ENCODE results near the gene USP2. TPM values are rescaled to one million over a fixed set of nuclear protein-coding genes. Genes with fewer than 3 reads are reported as not detected.

Gene USP2
- total and polyA plus RNA-seq, 2 of the 8 experiments (the other 6 are each of a cell fraction or from before 2014, with no cell fraction given): 2.2 to 6.9 TPM

DNA sequence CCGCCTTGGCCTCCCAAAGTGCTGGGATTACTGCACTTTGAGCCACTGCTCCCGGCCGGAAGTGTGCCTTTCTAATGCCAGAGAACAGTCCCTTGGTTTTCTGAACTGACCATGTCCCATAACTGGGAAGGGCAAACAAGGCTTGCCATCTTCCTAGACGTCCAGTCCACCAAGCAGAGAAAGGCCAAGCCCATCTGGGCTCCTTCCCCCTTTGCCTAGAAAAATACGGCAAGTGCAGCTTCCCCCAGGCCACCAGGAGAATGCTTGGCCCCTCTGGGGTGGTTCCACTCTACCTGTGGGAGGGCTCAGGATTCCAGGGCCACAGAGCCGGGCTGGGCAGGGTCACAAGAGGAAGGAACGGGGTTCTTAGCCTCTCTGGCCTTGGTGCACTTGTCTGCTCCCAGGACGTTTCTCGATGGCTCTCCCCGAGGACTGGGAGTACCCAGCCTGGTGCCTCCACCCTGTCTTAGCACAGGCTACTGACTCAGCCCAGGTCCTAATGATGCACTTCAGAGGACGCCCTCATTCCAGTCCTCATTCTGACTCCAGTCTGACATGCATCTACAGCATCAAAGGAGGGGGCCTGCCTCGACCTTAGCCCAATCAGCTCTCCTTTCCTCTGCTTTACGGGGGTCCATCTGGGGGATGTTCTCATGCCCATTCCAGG lies 1.2 kb downstream of the USP2 start (continued):
- TF ChIP-seq, protein P1, sequence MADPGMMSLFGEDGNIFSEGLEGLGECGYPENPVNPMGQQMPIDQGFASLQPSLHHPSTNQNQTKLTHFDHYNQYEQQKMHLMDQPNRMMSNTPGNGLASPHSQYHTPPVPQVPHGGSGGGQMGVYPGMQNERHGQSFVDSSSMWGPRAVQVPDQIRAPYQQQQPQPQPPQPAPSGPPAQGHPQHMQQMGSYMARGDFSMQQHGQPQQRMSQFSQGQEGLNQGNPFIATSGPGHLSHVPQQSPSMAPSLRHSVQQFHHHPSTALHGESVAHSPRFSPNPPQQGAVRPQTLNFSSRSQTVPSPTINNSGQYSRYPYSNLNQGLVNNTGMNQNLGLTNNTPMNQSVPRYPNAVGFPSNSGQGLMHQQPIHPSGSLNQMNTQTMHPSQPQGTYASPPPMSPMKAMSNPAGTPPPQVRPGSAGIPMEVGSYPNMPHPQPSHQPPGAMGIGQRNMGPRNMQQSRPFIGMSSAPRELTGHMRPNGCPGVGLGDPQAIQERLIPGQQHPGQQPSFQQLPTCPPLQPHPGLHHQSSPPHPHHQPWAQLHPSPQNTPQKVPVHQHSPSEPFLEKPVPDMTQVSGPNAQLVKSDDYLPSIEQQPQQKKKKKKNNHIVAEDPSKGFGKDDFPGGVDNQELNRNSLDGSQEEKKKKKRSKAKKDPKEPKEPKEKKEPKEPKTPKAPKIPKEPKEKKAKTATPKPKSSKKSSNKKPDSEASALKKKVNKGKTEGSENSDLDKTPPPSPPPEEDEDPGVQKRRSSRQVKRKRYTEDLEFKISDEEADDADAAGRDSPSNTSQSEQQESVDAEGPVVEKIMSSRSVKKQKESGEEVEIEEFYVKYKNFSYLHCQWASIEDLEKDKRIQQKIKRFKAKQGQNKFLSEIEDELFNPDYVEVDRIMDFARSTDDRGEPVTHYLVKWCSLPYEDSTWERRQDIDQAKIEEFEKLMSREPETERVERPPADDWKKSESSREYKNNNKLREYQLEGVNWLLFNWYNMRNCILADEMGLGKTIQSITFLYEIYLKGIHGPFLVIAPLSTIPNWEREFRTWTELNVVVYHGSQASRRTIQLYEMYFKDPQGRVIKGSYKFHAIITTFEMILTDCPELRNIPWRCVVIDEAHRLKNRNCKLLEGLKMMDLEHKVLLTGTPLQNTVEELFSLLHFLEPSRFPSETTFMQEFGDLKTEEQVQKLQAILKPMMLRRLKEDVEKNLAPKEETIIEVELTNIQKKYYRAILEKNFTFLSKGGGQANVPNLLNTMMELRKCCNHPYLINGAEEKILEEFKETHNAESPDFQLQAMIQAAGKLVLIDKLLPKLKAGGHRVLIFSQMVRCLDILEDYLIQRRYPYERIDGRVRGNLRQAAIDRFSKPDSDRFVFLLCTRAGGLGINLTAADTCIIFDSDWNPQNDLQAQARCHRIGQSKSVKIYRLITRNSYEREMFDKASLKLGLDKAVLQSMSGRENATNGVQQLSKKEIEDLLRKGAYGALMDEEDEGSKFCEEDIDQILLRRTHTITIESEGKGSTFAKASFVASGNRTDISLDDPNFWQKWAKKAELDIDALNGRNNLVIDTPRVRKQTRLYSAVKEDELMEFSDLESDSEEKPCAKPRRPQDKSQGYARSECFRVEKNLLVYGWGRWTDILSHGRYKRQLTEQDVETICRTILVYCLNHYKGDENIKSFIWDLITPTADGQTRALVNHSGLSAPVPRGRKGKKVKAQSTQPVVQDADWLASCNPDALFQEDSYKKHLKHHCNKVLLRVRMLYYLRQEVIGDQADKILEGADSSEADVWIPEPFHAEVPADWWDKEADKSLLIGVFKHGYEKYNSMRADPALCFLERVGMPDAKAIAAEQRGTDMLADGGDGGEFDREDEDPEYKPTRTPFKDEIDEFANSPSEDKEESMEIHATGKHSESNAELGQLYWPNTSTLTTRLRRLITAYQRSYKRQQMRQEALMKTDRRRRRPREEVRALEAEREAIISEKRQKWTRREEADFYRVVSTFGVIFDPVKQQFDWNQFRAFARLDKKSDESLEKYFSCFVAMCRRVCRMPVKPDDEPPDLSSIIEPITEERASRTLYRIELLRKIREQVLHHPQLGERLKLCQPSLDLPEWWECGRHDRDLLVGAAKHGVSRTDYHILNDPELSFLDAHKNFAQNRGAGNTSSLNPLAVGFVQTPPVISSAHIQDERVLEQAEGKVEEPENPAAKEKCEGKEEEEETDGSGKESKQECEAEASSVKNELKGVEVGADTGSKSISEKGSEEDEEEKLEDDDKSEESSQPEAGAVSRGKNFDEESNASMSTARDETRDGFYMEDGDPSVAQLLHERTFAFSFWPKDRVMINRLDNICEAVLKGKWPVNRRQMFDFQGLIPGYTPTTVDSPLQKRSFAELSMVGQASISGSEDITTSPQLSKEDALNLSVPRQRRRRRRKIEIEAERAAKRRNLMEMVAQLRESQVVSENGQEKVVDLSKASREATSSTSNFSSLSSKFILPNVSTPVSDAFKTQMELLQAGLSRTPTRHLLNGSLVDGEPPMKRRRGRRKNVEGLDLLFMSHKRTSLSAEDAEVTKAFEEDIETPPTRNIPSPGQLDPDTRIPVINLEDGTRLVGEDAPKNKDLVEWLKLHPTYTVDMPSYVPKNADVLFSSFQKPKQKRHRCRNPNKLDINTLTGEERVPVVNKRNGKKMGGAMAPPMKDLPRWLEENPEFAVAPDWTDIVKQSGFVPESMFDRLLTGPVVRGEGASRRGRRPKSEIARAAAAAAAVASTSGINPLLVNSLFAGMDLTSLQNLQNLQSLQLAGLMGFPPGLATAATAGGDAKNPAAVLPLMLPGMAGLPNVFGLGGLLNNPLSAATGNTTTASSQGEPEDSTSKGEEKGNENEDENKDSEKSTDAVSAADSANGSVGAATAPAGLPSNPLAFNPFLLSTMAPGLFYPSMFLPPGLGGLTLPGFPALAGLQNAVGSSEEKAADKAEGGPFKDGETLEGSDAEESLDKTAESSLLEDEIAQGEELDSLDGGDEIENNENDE (IDR thresholded peaks at IDR 0.05; ENCODE audit: insufficient replicate concordance, low read length): no peak
- TF ChIP-seq NANOG (IDR thresholded peaks at IDR 0.05; ENCODE audit: insufficient read depth, low read depth, low read length, poor library complexity, severe bottlenecking): no peak
- TF ChIP-seq JUN (IDR thresholded peaks at IDR 0.05; ENCODE audit: low read depth, low read length): no peak
- TF ChIP-seq HDAC6 (IDR thresholded peaks at IDR 0.05; ENCODE audit: low read depth, low read length): no peak
- TF ChIP-seq KDM5A (IDR thresholded peaks at IDR 0.05; ENCODE audit: low read length): no peak
- no peak for TF ChIP-seq CREB1 (IDR thresholded peaks at IDR 0.05)
- no peak for TF ChIP-seq RBBP5 (IDR thresholded peaks at IDR 0.05; ENCODE audit: borderline replicate concordance, low read depth, low read length)
- no peak for TF ChIP-seq RNF2 (IDR thresholded peaks at IDR 0.05; ENCODE audit: borderline replicate concordance, low read depth, low read length, missing control alignments, poor library complexity, severe bottlenecking)
- TF ChIP-seq EGR1 (IDR thresholded peaks at IDR 0.05; ENCODE audit: borderline replicate concordance, low read depth, low read length): no peak
- TF ChIP-seq GABPA (IDR thresholded peaks at IDR 0.05; ENCODE audit: borderline replicate concordance, insufficient read depth, low read length): no peak
